CD14-positive monocyte (primary cell): ENCODE measurements around the gene KIF16B. TPM values are rescaled to one million over a fixed set of nuclear protein-coding genes. Genes with fewer than 3 reads are reported as not detected.

Source experiments
- DNase-seq, 3 donors: peaks; one replicate each; pipeline ENCODE4 v3.0.0-alpha.2; 2011 to 2022
- H2AFZ ChIP-seq: 2 replicates; pipeline ENCODE4 v1.6.0; 2012; ENCODE audit warnings: mild to moderate bottlenecking, low read depth, low read length, inconsistent platforms; ENCODE audit not compliant: insufficient read depth, poor library complexity, severe bottlenecking
- H3K27ac ChIP-seq, 2 donors: 1 replicate in 1 of 2; 2 replicates in 1 of 2; pipeline ENCODE4 v1.5.1; 2012 to 2013; ENCODE audit warnings: low read length in 2 of 2, control low read depth in 1 of 2, inconsistent platforms in 1 of 2, low read depth in 1 of 2, mild to moderate bottlenecking in 1 of 2
- H3K27me3 ChIP-seq, 2 donors: one replicate each; pipeline versions ENCODE4 v1.6.0 to v1.6.1; 2011 to 2013; ENCODE audit warnings: low read length in 2 of 2; ENCODE audit not compliant: control insufficient read depth in 2 of 2, insufficient read depth in 2 of 2
- H3K36me3 ChIP-seq, 2 donors: replicated peaks in 1 of 2; 1 replicate in 1 of 2; 2 replicates in 1 of 2; pipeline versions ENCODE4 v1.5.1 to v1.6.1; 2012 to 2013; ENCODE audit warnings: low read length in 2 of 2, control low read depth in 1 of 2, inconsistent platforms in 1 of 2, mild to moderate bottlenecking in 1 of 2; ENCODE audit not compliant: insufficient read depth in 2 of 2, control insufficient read depth in 1 of 2
- H3K4me1 ChIP-seq, 2 donors: 1 replicate in 1 of 2; 2 replicates in 1 of 2; pipeline versions ENCODE4 v1.5.1 to v1.6.1; 2012 to 2013; ENCODE audit warnings: low read length in 2 of 2, control low read depth in 1 of 2, inconsistent platforms in 1 of 2, mild to moderate bottlenecking in 1 of 2, moderate library complexity in 1 of 2; ENCODE audit not compliant: insufficient read depth in 2 of 2, control insufficient read depth in 1 of 2
- H3K4me2 ChIP-seq: replicated peaks from 2 replicates; pipeline ENCODE3; 2012; ENCODE audit warnings: low read length, moderate library complexity, mild to moderate bottlenecking; ENCODE audit not compliant: poor library complexity, severe bottlenecking; ENCODE audit errors: extremely low read depth
- H3K4me3 ChIP-seq, 3 experiments: fragments of 200-600 bp in 1 of 3; sonication (generic) in 1 of 3; replicated peaks in 1 of 3; 1 replicate in 2 of 3; 2 replicates in 1 of 3; pipeline ENCODE4 v1.5.1; 2011 to 2013; ENCODE audit warnings: low read length in 3 of 3, mild to moderate bottlenecking in 3 of 3, control low read depth in 2 of 3, low read depth in 2 of 3, inconsistent platforms in 1 of 3, moderate library complexity in 1 of 3
- H3K79me2 ChIP-seq: 2 replicates; pipeline ENCODE4 v1.6.0; 2012; ENCODE audit warnings: mild to moderate bottlenecking, control low read depth, inconsistent platforms, low read length, moderate library complexity; ENCODE audit not compliant: insufficient read depth
- H3K9ac ChIP-seq: 2 replicates; pipeline ENCODE4 v1.6.0; 2017; ENCODE audit warnings: low read length, mild to moderate bottlenecking; ENCODE audit not compliant: insufficient read depth, poor library complexity, severe bottlenecking
- H3K9me3 ChIP-seq, 2 donors: replicated peaks in 1 of 2; 1 replicate in 1 of 2; 2 replicates in 1 of 2; pipeline versions ENCODE4 v1.5.1 to v1.6.1; 2012 to 2013; ENCODE audit warnings: low read length in 2 of 2, control low read depth in 1 of 2; ENCODE audit not compliant: control insufficient read depth in 1 of 2, insufficient read depth in 1 of 2
- H4K20me1 ChIP-seq: 2 replicates; pipeline ENCODE4 v1.6.0; 2012; ENCODE audit warnings: mild to moderate bottlenecking, low read length, control low read depth, moderate library complexity; ENCODE audit not compliant: insufficient read depth
- H3K27ac Mint-ChIP-seq, 7 donors: one replicate each; pipeline ENCODE4 v1.8.0; 2020; ENCODE audit warnings: mild to moderate bottlenecking in 7 of 7, mixed read lengths in 7 of 7, moderate library complexity in 6 of 7, inconsistent platforms in 2 of 7
- H3K27me3 Mint-ChIP-seq, 3 donors: one replicate each; pipeline ENCODE4 v1.8.0; 2021 to 2022; ENCODE audit warnings: low read depth in 3 of 3, mild to moderate bottlenecking in 3 of 3, mixed read lengths in 3 of 3, moderate library complexity in 3 of 3, inconsistent platforms in 1 of 3
- H3K36me3 Mint-ChIP-seq, 2 donors: one replicate each; pipeline ENCODE4 v1.8.0; 2020; ENCODE audit warnings: mixed read lengths in 2 of 2, inconsistent platforms in 1 of 2, mild to moderate bottlenecking in 1 of 2
- H3K4me1 Mint-ChIP-seq: one replicate; pipeline ENCODE4 v1.8.0; 2020; ENCODE audit warnings: mild to moderate bottlenecking, mixed read lengths
- H3K4me3 Mint-ChIP-seq, 2 donors: one replicate each; pipeline ENCODE4 v1.8.0; 2020; ENCODE audit warnings: mild to moderate bottlenecking in 2 of 2, mixed read lengths in 2 of 2, moderate library complexity in 1 of 2
- H3K9me3 Mint-ChIP-seq, 7 donors: one replicate each; pipeline ENCODE4 v1.8.0; 2020 to 2022; ENCODE audit warnings: mixed read lengths in 7 of 7, mild to moderate bottlenecking in 6 of 7, moderate library complexity in 6 of 7, inconsistent platforms in 2 of 7
- CTCF ChIP-seq: fragments of 200-600 bp; IDR thresholded peaks from one replicate; pipeline ENCODE4 v1.8.0; 2022; ENCODE audit warnings: antibody characterized with exemption, mild to moderate bottlenecking
- WGBS: methylation state at CpG from one replicate; pipeline ENCODE4 v1.1.5; 2013; ENCODE audit warnings: missing lambda C conversion rate; ENCODE audit not compliant: insufficient coverage; 5-methylcytosine and 5-hydroxymethylcytosine counted together
- intact Hi-C, 2 donors: fragments of 100-400 bp; cut with micrococcal nuclease; formaldehyde crosslinking; loops; one replicate each; pipeline versions ENCODE4 v1.15.0 to v1.15.1; 2023
- polyA plus RNA-seq, 3 donors: library from polyadenylated mRNA; depleted of rRNA in 1 of 3; unstranded in 2 of 3; stranded (reverse) in 1 of 3; fragments of 300-500 nt in 2 of 3; fragments of >200 nt in 1 of 3; fragmentation: Illumina TruSeq in 2 of 3; gene quantifications; 1 replicate in 2 of 3; 2 replicates in 1 of 3; pipeline ENCODE4 v1.2.3, GENCODE V29; 2012 to 2021

KIF16B gene
- polyA plus RNA-seq, 3 donors: 0.89 to 2.9 (median 2.8) TPM

GRCh38 chr20:16615199-16615598 lies 42.0 kb upstream of the KIF16B start:
- H3K27ac Mint-ChIP-seq: no peak overlapping the region
- Histone ChIP-seq H3K9me3 (peaks cover 5 to 13% of the 10 kb centered on the region in 2 donors), H3K27me3 (no peaks in the 10 kb centered on the region), H2AFZ (no peak overlapping the region), H3K4me2 (no peak overlapping the region), H3K9ac (no peak overlapping the region), H3K27ac (no peak overlapping the region), H3K4me1 (no peaks in the 10 kb centered on the region), H4K20me1 (no peaks in the 10 kb centered on the region), H3K79me2 (no peaks in the 10 kb centered on the region), H3K4me3 (no peak overlapping the region), H3K36me3 (no peaks in the 10 kb centered on the region)
- WGBS: 88% methylated on average over 3 of the region's 7 CpGs
- H3K9me3 Mint-ChIP-seq: peaks cover 5 to 32% (median 19%) of the 10 kb centered on the region in 7 donors
- intact Hi-C loops: no loop called here
- no peaks in the 10 kb centered on the region for H3K4me1 Mint-ChIP-seq
- no peak for TF ChIP-seq CTCF
- no peak for DNase-seq
- H3K4me3 Mint-ChIP-seq: no peak overlapping the region
- peaks cover 0 to 8% (median 4%) of the 10 kb centered on the region in 3 donors for H3K27me3 Mint-ChIP-seq
- H3K36me3 Mint-ChIP-seq: no peaks in the 10 kb centered on the region

GRCh38 chr20:16613954-16614353 lies 40.7 kb upstream of the KIF16B start:
- Histone ChIP-seq H3K36me3 (no peaks in the 10 kb centered on the region), H3K4me3 (no peak overlapping the region), H4K20me1 (no peaks in the 10 kb centered on the region), H3K27me3 (no peaks in the 10 kb centered on the region), H3K4me2 (no peak overlapping the region), H3K79me2 (no peaks in the 10 kb centered on the region), H3K9me3 (peaks cover 5 to 13% of the 10 kb centered on the region in 2 donors), H2AFZ (no peak overlapping the region), H3K9ac (no peak overlapping the region), H3K27ac (no peak overlapping the region), H3K4me1 (no peaks in the 10 kb centered on the region)
- Mint-ChIP-seq H3K27me3 (peaks cover 0 to 7% (median 5%) of the 10 kb centered on the region in 3 donors), H3K36me3 (no peaks in the 10 kb centered on the region), H3K27ac (no peak overlapping the region), H3K4me1 (no peaks in the 10 kb centered on the region), H3K4me3 (no peak overlapping the region), H3K9me3 (peaks cover 5 to 31% (median 16%) of the 10 kb centered on the region in 7 donors)
- TF ChIP-seq CTCF: no peak
- no peak for DNase-seq
- 86% methylated on average over 1 of the region's 6 CpGs for WGBS
- intact Hi-C loops: no loop called here
